DMS 273 (cell line): ENCODE data around the gene PPP1R1C.

Source experiments
- DNase-seq: peaks from one replicate; lab custom pipeline; 2025; ENCODE audit not compliant: unreplicated experiment; lab: John Stamatoyannopoulos, UW

The PPP1R1C gene

DNA sequence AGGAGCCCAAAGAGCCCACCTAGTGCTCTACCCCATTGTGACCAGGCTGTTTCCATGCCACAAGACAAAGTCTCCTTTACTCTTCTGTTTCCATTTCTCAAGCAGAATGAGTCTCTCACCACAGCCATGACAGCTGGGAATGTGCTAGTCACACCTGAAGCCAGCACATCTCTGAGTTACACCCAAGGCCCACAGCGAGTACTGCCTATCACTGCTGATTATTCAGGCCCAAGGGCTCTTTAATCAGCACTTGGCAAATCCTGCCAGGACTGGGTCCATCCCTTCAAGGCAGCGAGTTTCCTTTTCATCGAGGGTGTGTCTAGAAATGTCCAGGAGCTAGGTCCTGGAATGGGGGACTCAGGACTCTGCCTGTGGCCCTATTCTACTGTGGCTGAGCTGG, 14.6 kb upstream of the PPP1R1C start:
- DNase-seq = no peak

DNA sequence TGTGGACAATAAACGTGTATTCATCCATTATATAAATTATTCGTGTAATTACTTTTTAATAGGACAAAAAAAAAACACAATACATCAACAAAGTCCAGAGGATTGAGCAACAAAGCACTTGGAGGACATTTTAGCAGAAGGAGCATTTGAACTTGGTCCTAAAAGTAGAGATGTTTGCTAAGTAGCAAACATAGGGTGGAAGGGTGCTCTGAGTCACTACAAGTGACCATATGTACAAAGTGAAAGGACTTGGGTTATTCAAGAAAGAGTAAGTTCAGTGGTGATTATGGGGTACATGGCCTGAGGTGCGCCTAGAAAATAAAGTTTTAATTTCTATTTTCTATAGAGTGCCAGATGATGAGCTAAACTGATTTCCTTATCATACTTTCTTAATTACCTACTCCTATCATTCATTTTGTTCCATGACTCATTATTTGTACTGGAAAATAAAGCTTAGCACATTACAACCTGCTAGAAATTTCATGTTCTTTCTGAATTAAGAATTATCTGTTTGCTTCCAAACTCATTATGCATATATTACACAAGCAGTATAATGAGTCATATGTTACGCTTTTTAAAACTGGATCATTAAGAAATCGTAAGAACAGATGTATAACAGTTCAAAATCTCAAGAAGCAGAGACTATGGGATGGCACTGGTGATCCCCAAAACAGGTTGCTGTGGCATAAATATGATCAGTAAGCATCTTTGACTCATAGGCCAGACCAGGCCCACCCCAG, 13.1 kb upstream of the PPP1R1C start:
- DNase-seq = no peak

DNA sequence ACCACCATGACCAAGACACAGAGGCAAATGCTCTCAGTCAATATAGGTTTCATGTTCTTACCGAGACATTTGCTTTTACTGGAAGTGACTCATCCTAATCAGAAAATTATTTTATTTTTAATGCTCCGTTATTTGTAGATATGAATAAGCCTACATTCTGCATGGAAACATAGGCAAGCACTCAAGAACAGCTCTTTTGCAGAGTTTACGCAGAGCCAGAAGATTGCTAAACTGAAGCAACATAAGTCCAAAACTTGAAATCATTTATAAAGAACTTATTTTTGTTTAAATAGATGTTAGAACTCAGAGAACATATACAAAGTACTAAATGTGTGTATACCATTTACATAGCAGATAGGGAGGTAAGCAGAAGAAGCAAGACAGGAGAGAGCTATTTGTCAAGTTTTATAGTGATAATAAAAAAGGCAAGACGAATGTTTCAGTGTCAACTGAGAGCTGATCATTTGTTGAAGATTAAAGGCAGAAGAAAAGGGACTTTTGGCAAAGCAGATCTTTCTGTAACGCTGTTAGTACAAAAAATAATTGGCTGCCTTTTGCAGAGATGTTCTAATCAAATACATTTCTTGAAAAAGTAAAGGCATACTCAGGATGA, 12.4 kb upstream of the PPP1R1C start:
- DNase-seq = no peak

DNA sequence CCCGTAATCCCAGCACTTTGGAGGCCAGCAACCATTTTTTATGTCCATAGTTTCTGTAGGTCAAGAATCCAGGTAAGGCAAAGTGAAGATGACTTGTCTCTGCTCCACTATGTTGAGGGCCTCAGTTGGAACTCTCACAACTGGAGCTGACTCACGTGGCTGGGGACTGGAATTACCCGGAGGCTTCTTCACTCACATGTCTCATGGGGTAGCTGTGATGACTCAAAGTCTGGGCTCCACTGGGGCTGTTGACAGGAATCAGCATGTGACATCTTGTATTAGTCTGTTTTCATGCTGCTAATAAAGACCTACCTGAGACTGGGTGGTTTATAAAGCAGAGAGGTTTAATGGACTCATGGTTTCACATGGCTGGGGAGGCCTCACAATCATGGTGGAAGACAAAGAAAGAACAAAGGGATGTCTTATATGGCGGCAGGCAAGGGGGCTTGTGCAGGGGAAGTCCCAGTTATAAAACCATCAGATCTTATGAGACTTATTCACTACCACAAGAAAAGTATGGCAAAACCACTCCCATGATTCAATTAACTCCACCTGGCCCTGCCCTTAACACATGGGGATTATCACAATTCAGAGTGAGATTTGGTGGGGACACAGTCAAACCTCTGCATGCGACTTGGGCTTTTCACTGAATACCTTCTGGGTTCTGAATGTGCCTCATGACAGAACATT, 7.8 kb upstream of the PPP1R1C start:
- DNase-seq = no peak

DNA sequence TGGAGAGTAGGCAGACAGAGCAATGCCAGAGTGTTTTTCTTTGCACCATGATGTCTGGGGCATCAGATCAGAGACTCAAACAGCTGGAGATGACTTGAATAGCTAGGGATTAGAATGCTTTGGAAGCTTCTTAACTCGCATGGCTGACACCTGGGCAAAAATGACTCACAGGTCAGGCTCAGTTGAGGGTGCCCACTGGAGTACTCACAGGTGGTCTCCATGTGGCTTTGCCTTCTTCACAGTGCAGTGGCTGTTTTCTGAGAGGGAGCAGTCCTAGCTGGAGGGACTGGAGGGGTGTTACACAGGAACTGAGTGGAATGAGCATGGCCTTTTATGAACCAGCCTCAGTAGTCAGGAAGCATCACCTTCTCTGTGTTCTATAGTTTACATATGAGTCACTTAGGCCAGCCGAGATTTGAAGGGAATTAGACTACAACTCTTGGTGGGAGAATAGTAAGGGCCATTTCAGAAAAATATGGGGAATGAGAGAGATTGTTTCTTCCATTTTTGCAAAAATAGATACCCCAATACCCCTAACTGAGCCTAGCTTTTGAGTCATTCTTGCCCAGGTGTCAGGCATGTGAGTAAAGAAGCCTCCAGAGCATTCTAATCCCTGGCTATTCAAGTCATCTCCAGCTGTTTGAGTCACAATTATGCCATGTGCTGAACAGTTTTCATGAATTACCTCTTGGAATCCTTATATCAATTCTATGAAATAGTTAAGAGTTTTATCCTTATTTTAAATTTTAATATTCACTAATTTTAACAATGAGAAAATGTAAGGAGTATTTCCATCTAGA, 7.1 kb upstream of the PPP1R1C start:
- no peak for DNase-seq

DNA sequence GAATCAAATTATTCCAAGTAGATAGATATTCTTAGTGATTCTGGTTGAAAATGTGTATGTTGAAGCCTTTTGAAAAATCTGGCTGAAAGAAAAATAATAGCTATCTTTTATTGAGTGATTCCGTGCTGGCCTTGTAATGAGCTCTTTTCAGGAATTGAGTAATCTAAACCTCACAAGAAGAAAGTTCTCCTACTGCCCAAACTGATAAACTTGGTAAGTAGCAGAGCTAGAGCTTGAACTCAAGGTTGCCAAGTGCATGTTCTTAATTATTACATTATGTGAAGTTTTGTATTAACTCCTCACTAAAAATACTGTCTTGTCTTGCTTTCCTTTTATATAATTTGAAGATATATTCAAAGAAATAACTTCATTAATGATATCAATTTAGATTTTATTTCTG, 1.6 kb upstream of the PPP1R1C start:
- no peak for DNase-seq

DNA sequence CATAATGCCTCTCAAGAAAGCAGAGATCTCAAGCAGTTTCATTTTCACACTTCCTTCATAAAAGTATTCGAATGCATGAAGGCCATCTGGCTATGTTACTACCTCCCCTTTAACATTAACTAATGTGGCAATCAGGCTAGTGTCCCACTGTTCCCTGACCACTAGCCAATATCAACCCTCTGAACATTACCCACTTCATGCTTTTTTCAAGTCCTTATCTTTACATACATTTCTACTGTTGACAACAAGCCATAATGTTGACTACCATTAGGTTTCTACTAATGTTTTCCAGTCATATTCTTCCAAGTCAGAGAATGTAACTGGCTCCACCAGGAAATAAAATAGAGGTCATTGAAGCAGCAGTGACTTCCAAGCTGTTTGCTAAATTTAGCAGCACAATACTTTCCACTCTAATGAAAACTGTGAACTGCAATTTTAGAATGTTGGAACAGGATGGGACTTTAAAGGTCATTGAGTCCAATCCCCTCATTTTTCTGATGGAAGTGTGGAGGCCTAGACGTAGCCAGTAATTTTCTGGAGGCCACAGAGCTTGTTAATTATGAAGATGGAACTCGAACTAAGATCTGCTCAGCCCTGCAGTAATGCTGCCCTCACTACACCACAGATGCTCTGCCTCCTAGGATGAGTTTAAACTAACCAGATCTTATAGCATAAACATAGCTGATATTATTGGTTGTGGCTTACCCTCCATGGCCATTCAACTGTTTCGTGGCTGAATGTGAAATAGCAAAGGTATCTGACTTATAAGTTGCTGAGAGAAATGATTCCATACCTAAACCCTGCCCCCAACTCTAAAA, 630 bp upstream of the PPP1R1C start:
- no peak for DNase-seq

DNA sequence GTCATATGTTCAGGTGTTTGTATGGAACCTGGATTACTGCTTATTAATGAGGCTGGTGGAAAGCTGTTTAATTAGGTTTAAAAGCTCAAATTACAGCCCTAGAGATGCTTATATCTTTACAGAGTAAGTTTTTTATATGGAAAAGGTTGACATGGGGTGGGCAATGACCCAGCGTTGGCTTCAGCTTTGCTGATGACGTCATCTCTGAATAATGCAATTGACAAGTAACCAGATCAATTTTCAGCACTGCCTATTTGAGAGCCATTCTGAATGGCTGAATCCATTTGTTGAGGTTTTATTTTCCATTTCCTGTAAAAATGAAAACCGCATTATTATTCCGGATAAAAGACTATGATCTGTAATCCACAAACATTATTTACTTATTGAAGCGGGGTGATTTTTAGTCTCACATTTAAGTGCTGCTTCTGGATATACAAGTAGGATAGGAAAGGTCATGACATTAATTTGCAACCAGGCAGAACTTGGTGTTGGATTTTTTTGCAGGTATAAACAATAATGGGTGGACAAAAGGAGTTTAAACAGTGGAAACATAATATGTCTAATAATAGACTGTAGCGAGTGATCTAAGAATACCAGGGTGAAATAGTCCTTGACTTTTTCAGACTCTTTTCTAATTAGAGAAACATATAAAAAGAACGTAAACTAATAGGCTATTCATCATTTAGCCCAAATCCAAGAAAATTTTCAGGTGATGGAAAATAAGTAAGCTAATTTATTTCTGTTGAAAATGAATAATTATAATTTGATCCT, 2.7 kb downstream of the PPP1R1C start:
- DNase-seq = no peak

DNA sequence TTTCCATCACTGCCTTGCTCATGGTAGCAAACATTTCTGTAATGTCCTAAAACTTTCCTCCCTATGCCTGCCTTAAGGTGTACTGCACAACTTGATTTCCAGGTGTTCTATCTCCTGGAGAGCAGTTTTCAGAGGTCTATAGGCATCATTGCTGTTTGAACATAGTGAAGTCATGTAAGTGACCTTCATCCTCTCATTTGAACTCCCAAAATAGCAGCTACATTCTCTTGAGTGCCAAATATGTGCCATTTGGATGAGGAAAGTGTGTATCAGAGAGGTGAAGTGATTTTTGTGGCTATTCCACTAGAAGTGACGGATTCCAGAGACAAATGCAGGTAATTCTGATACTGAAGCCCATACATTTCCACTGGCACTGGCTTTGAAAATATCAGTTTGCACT, 3.4 kb downstream of the PPP1R1C start:
- DNase-seq = no peak

DNA sequence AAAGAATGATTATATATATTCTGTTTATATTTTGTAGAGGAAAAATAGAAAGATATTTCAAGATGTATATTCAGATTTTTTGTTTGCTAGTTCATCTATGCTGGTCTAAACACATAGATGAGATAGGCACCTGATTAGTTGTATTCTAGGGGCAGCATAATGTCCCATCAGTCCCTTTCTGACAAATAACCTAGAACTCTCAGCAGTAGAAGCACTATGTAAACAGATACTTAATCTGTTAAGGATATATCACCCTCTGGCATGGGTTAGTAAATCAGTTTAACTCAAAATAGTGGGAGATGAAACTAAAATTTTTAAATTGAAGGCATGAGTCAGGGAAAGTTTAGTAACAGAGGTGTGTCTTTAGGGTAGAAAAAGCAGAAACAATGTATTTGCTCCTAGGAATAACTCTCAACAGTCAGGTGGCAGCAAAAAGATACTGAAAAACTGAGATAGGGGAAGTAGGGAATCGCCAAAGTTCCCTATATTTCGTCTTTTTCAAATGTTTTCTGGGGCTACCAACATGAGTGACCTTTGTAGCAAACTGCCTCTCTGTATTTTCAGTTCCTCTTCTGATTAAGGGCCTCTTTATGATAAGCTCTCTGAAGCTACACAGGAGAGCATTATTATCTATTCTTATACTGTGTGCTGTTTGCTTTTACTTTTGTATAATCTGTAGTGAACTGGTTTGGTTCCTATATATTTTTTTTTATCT, 5.7 kb downstream of the PPP1R1C start:
- DNase-seq = no peak

DNA sequence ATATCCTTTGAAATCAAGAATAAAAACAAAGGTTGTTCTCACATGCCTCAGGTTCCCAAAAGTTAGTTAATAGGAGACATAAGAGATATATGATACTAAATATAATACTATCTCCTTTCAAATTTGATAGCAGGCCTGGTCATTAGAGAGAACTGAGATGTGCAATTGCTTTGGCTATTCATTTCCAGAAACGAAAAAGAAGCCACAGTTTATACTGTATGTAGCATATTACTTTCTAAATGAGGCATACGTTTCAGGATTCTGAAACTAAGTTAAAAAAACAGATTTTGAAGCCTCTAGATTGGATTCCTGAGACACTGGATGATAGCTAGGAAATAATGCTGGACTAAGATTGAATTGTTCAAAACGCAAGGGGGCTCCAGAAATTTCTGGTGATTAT, 7.1 kb downstream of the PPP1R1C start:
- no peak for DNase-seq

DNA sequence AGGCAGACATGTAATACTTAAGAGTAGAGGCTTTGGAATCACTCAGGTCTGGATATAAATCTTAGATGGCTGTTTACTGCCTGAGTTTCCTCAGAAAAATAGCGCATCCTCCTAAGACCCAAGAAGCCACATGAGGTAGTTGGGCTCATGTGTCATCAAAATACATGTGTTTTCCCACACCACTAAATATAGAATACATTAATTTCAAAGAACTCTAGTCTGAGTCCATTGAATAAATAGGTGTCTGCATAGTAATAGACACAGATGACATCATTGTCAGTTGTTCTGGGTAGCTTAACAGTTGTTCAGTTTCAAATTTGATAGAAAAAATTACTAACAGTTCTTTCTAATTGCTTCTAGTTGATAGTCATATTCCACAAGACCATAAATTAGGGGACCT, 9.6 kb downstream of the PPP1R1C start:
- no peak for DNase-seq

DNA sequence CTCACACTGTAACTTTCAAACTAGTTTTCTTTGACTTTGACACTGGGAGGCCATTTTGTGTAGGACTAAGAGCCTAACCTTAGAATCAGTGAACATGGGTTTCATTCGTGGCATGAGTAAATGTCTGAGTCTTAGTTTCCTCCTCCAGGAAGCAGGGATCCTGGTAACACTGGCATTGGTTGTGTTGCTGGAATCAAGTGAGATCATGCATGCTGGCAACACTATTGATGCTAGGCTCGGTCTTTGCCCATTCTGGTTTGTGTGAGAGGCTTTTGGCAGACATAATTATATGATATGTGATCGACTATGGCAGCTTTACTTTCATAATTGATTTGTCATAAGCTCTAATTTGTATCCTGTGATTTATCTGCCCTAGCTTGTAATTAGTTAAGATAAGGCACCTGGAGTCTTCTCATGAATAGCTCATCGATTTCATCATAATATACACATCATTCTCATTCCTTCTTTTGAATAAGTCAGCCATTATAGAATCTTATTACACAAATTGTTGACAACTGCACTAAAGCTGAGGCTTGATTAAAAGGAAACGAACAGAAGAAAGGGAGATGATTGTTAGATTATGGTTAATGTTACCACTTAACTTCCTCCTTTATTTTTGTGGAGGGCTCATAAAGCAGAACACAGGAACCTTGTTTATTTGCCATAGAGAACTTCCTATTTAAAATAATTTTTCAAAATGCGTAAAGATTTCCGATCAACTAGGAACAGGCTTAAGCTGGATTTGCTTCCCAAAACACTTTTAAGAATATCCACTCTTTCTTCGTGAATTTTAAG, 12.6 kb downstream of the PPP1R1C start:
- no peak for DNase-seq

DNA sequence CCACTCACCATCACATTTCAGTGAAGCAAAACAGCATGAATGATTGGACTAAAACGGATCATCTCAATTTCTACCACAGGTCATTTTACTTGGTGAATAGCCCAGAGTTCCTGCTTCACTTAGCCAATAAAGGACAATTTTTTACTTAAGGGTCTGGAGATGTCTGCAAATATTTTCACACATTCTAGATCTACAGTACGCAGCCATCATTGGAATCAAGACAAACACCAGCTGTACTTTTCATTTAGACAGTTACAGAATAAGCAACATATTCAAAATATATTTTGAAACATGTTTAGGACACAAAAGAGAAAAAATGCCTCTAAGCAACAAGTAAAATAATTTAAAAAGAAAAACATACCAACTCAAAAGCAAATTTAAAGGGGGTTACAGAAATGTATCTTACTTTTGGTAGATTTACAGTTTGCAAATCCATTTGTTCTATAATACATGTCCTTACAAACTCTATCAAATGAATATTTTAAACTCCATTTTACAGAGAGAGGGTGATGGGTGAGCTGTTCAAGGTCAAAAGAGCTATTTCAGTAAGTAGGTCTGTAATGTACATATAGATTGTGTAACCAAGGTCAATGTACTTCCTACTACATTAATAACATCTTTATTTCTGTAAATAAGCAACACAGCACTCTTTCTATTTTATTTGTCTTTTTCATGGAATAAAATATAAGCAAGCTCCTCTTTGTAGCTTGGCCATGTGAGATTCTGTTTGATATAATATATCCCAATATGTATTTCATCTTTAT, 13.4 kb downstream of the PPP1R1C start:
- DNase-seq = no peak

DNA sequence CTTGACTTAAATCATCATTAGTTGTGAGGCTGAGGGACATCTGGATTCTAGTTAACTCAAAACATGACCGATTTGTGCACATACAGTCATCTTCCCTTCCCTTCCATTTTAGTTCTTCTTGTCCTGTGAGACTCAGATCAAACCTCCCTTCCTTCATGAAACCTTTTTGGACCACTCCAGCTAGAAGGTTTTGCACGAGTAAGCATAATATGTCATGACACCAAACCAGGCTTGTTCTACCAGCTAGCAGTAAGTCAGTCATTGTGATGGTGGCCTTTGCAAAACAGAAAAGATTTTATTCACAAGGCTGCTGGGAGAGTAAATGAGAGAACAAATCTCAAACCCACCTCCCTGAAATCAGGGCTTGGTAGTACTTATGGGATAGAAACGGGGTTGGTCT, 14.3 kb downstream of the PPP1R1C start:
- no peak for DNase-seq

DNA sequence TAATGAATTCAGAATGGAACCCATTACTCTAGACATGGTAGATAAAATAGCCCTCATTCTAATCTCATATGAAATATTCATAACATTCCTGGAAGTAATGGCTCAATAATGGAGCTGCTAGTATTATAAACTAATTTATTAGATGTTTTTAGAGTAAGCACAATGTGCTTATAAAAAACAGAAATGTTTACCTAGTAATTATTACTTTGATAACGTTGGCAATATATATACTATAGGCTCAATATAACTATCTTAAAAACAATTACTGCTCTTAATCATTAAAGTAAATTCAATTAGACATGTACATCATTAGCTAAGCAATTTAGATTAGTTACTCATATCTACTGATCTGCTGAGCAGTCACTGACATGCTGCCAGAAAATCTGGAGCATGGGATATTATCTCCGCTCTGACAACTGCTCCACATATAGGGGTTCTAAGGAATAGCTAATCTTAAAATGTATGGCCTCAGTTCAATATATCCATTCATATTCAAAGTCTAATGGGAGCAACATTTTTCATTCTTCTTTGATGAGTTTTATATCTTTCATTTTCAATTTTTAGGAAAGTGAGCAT, 19.4 kb downstream of the PPP1R1C start:
- DNase-seq = no peak

DNA sequence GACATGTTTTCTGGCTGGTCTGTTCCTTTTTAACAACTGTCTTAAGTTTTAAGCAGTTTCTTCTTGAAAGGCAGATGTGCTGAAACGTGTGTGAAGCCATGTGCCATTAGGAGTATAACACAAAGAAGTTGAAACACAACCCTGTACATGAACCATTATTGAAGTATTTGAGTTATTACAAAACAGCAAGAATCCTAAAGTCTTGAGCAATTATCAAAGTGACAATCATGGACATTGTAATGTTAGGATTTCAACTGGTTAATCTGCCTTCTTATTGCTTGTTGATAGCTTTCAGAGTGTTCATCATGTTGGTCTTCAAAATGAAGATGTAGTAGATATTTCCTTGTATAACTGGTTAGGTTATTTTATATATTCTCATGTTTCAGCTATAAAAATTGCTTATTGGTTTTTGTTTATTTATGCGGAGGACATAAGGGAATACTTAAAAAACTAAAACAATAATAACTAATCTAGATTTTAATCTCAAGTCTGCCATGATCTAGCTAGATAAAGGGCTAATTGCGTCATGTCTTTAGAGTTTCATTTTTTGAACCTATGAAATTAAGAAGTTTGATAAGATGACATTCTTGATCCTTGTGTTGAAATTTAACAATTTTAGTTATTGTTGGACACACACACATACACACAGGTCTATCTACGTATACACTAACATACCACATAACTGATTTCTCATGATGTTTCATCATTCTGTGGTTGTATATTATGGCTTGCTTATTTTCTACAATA, 21.1 kb downstream of the PPP1R1C start:
- no peak for DNase-seq
